GM19023 (cell line): ENCODE data around the gene PIK3C2G.

Experiments used
- ATAC-seq: cut with Tn5 transposase; IDR thresholded peaks from one replicate; pipeline ENCODE4 v1.9.1; 2021; ENCODE audit warnings: mild to moderate bottlenecking, moderate library complexity; ENCODE audit not compliant: unreplicated experiment

PIK3C2G gene

GRCh38 chr12:18340786-18341185 is 79.5 kb downstream of the PIK3C2G start:
- no peak for ATAC-seq

- no peak for ATAC-seq
Observed at GRCh38 chr12:18343708-18344107, 82.4 kb downstream of the PIK3C2G start.

- no peak for ATAC-seq
Observed at GRCh38 chr12:18345021-18345735, 83.9 kb downstream of the PIK3C2G start.

- ATAC-seq: no peak
Observed at GRCh38 chr12:18352312-18352711, 91.0 kb downstream of the PIK3C2G start.

GRCh38 chr12:18355429-18355828 is 94.1 kb downstream of the PIK3C2G start:
- ATAC-seq: no peak

GRCh38 chr12:18358077-18358476 is 96.8 kb downstream of the PIK3C2G start:
- ATAC-seq: no peak

- ATAC-seq: no peak
Observed at GRCh38 chr12:18358930-18359329, 97.6 kb downstream of the PIK3C2G start.

GRCh38 chr12:18361433-18361832 is 100.1 kb downstream of the PIK3C2G start:
- no peak for ATAC-seq

- no peak for ATAC-seq
Observed at GRCh38 chr12:18363321-18363720, 102.0 kb downstream of the PIK3C2G start.

GRCh38 chr12:18368594-18368993 is 107.3 kb downstream of the PIK3C2G start:
- no peak for ATAC-seq

GRCh38 chr12:18373181-18373580 is 111.9 kb downstream of the PIK3C2G start:
- no peak for ATAC-seq

GRCh38 chr12:18375131-18375530 is 113.8 kb downstream of the PIK3C2G start:
- ATAC-seq: no peak

- no peak for ATAC-seq
Observed at GRCh38 chr12:18375583-18375982, 114.3 kb downstream of the PIK3C2G start.

- no peak for ATAC-seq
Observed at GRCh38 chr12:18382236-18382885, 121.0 kb downstream of the PIK3C2G start.

- no peak for ATAC-seq
Observed at GRCh38 chr12:18383203-18383602, 121.9 kb downstream of the PIK3C2G start.

- ATAC-seq: no peak
Observed at GRCh38 chr12:18387706-18388105, 126.4 kb downstream of the PIK3C2G start.

- no peak for ATAC-seq
Observed at GRCh38 chr12:18389820-18390219, 128.5 kb downstream of the PIK3C2G start.

GRCh38 chr12:18391151-18391550 is 129.8 kb downstream of the PIK3C2G start:
- no peak for ATAC-seq

GRCh38 chr12:18394742-18395141 is 133.4 kb downstream of the PIK3C2G start:
- ATAC-seq: no peak

GRCh38 chr12:18400186-18400585 is 138.9 kb downstream of the PIK3C2G start:
- ATAC-seq: no peak

- no peak for ATAC-seq
Observed at GRCh38 chr12:18402872-18403611, 141.7 kb downstream of the PIK3C2G start.

- no peak for ATAC-seq
Observed at GRCh38 chr12:18411453-18411852, 150.1 kb downstream of the PIK3C2G start.
